Endodermal cell (in vitro differentiated cells): Measurements from ENCODE around the gene LTBP4. TPM values are rescaled to one million over a fixed set of nuclear protein-coding genes. Genes with fewer than 3 reads are reported as not detected.

Experiments used
- DNase-seq: peaks from one replicate; pipeline ENCODE4 v3.0.0-alpha.2; 2017
- H3K27ac ChIP-seq: 2 replicates; pipeline ENCODE4 v1.5.1; 2013; ENCODE audit warnings: mild to moderate bottlenecking, low read depth, low read length, moderate library complexity
- H3K27me3 ChIP-seq: 2 replicates; pipeline ENCODE4 v1.6.1; 2013; ENCODE audit warnings: mild to moderate bottlenecking, low read length, moderate library complexity; ENCODE audit not compliant: insufficient read depth, control insufficient read depth, poor library complexity, severe bottlenecking
- H3K36me3 ChIP-seq: 2 replicates; pipeline ENCODE4 v1.7.0; 2013; ENCODE audit warnings: mild to moderate bottlenecking, low read length, moderate library complexity; ENCODE audit not compliant: control insufficient read depth, insufficient read depth
- H3K4me1 ChIP-seq: one replicate; pipeline ENCODE4 v1.7.0; 2013; ENCODE audit warnings: low read length; ENCODE audit not compliant: control insufficient read depth, insufficient read depth
- H3K4me3 ChIP-seq: 2 replicates; pipeline ENCODE4 v1.5.1; 2013; ENCODE audit warnings: mild to moderate bottlenecking, low read length, moderate library complexity
- H3K9ac ChIP-seq: 2 replicates; pipeline ENCODE4 v1.6.1; 2013; ENCODE audit warnings: mild to moderate bottlenecking, low read length, moderate library complexity; ENCODE audit not compliant: poor library complexity, severe bottlenecking; ENCODE audit errors: extremely low read depth
- H3K9me3 ChIP-seq: 2 replicates; pipeline ENCODE4 v1.6.1; 2013; ENCODE audit warnings: mild to moderate bottlenecking, low read length, moderate library complexity; ENCODE audit not compliant: control insufficient read depth
- H3K27ac Mint-ChIP-seq: 2 replicates; pipeline ENCODE4 v1.8.0; 2020; ENCODE audit warnings: mixed read lengths
- H3K27me3 Mint-ChIP-seq: 2 replicates; pipeline ENCODE4 v1.8.0; 2021; ENCODE audit warnings: mild to moderate bottlenecking, mixed read lengths; ENCODE audit not compliant: insufficient read depth
- H3K36me3 Mint-ChIP-seq: 2 replicates; pipeline ENCODE4 v1.8.0; 2020; ENCODE audit warnings: low read depth, mixed read lengths
- H3K4me1 Mint-ChIP-seq: 2 replicates; pipeline ENCODE4 v1.8.0; 2020; ENCODE audit warnings: mixed read lengths
- H3K4me3 Mint-ChIP-seq: 2 replicates; pipeline ENCODE4 v1.8.0; 2020; ENCODE audit warnings: mild to moderate bottlenecking, moderate library complexity, mixed read lengths
- H3K9me3 Mint-ChIP-seq: 2 replicates; pipeline ENCODE4 v1.8.0; 2020; ENCODE audit warnings: mild to moderate bottlenecking, mixed read lengths
- CTCF ChIP-seq: fragments of 200-600 bp; sonication (generic); conservative IDR thresholded peaks from 2 replicates; pipeline ENCODE4 v1.5.0; 2021; ENCODE audit warnings: antibody characterized with exemption, mild to moderate bottlenecking
- WGBS, 2 experiments: methylation state at CpG; one replicate each; pipeline versions ENCODE4 v1.1.5 to v1.1.7; 2013; ENCODE audit warnings: missing lambda C conversion rate in 2 of 2, mixed read lengths in 1 of 2; ENCODE audit not compliant: insufficient coverage in 1 of 2, insufficient read length in 1 of 2; 5-methylcytosine and 5-hydroxymethylcytosine counted together
- long read RNA-seq, 4 experiments: library from polyadenylated mRNA in 2 of 4; library from RNA in 1 of 4; library from capped mRNA in 1 of 4; stranded (forward) in 3 of 4; unstranded in 1 of 4; transcript quantifications; one replicate each; pipeline ENCODE4 v2.0.0, GENCODE V29; 2020 to 2021; ENCODE audit warnings: inconsistent platforms in 1 of 4
- polyA plus RNA-seq, 2 experiments: library from polyadenylated mRNA; stranded (reverse); fragments of 50-300 nt; gene quantifications; one replicate each; pipeline ENCODE4 v1.2.3, GENCODE V29; 2013
- total RNA-seq, 2 donors: library from RNA; stranded (reverse); fragmentation: NEBNext Ultra II Directional in 1 of 2; extraction: Animal tissue kit (Norgen Biotek cat#: 25700) in 1 of 2; gene quantifications; 2 replicates in 1 of 2; 3 replicates in 1 of 2; pipeline ENCODE4 v1.2.1, GENCODE V29; 2021

Gene LTBP4
- 100 to 1,000 TPM; 104 to 133 TPM for total RNA-seq
- 219 TPM for polyA plus RNA-seq (2013, experiment 1 of 2)
- 194 TPM for polyA plus RNA-seq (2013, experiment 2 of 2)
- long read RNA-seq, experiment 1, partial matches to known transcripts: 26 of 39 reads
- long read RNA-seq, experiment 1, other reads (novel, unspliced or antisense): 11 of 39 reads
- long read RNA-seq, experiment 2, full-length matches to known transcripts: 11 of 125 reads
- long read RNA-seq, experiment 2, partial matches to known transcripts: 74 of 125 reads
- long read RNA-seq, experiment 2, other reads (novel, unspliced or antisense): 40 of 125 reads
- long read RNA-seq, experiment 3, full-length matches to known transcripts: 14 of 132 reads
- long read RNA-seq, experiment 3, partial matches to known transcripts: 88 of 132 reads
- long read RNA-seq, experiment 3, other reads (novel, unspliced or antisense): 30 of 132 reads
- long read RNA-seq, experiment 4, partial matches to known transcripts: 0 of 3 reads
- long read RNA-seq, experiment 4, other reads (novel, unspliced or antisense): 2 of 3 reads

GRCh38 chr19:40601134-40601974, at the start of gene LTBP4:
Gene LTBP4 (plus strand): TSS chr19:40601369. CDS start chr19:40601388, 19 bp downstream.
- Histone ChIP-seq H3K27me3 (peaks cover 60% of the 10 kb centered on the region), H3K27ac (no peak within 1 kb of the TSS), H3K4me1 (peaks cover 12% of the 10 kb centered on the region), H3K9me3 (no peaks in the 10 kb centered on the region), H3K36me3 (no peaks in the 10 kb centered on the region), H3K4me3 (peak within 1 kb of the TSS; percentile 62), H3K9ac (no peak within 1 kb of the TSS)
- 8 to 31% methylated on average over 3 to 66 of the region's 82 CpGs for WGBS, 2 experiments
- peak within 1 kb of the TSS; percentile 43 for H3K4me3 Mint-ChIP-seq
- H3K36me3 Mint-ChIP-seq: no peaks in the 10 kb centered on the region
- H3K4me1 Mint-ChIP-seq: peaks cover 24% of the 10 kb centered on the region
- H3K27me3 Mint-ChIP-seq: peaks cover 77% of the 10 kb centered on the region
- TF ChIP-seq CTCF: no peak
- peak; percentile 71 for DNase-seq
- H3K9me3 Mint-ChIP-seq: peaks cover 3% of the 10 kb centered on the region
- H3K27ac Mint-ChIP-seq: no peak within 1 kb of the TSS

- WGBS, 2 experiments: 94 to 100% methylated on average over 2 to 3 of the region's 3 CpGs
- H3K4me3 Mint-ChIP-seq: no peak overlapping the region
- H3K9ac ChIP-seq: no peak overlapping the region
These were observed 48.3 kb upstream of the LTBP4 start for GRCh38 chr19:40552848-40553247.

More at GRCh38 chr19:40552848-40553247, 48.3 kb upstream of the LTBP4 start:
- peaks cover 3% of the 10 kb centered on the region for H3K4me1 Mint-ChIP-seq
- Histone ChIP-seq H3K36me3 (no peaks in the 10 kb centered on the region), H3K27ac (no peak overlapping the region), H3K4me1 (no peaks in the 10 kb centered on the region), H3K4me3 (no peak overlapping the region), H3K9me3 (no peaks in the 10 kb centered on the region), H3K27me3 (peaks cover 73% of the 10 kb centered on the region)
- H3K27me3 Mint-ChIP-seq: peaks cover 86% of the 10 kb centered on the region
- TF ChIP-seq CTCF: no peak
- H3K27ac Mint-ChIP-seq: no peak overlapping the region
- H3K9me3 Mint-ChIP-seq: no peaks in the 10 kb centered on the region
- no peak for DNase-seq
- no peaks in the 10 kb centered on the region for H3K36me3 Mint-ChIP-seq
